Measurements from ENCODE around the gene TMEM235. TPM values are rescaled to one million over a fixed set of nuclear protein-coding genes. Genes with fewer than 3 reads are reported as not detected.

TMEM235 gene
- polyA plus RNA-seq, 1 of the 3 experiments (the other 2 are of a cell fraction), result not detected

- CTCF ChIA-PET, result interaction anchor here (0.6 to 8.9 kb wide), 84 partner anchors 8 to 708 kb away, joined by 3 to 196 read pairs (median 5); partner anchors contain the start of genes AFMID, PGS1, SOCS3 and SYNGR2
- TF ChIP-seq ZBTB33 (IDR thresholded peaks at IDR 0.05; ENCODE audit: borderline replicate concordance, low read depth) (no peak), IRF3 (IDR thresholded peaks at IDR 0.05; ENCODE audit: low read depth, low read length) (no peak), CHD2 (IDR thresholded peaks at IDR 0.05; ENCODE audit: low read length, partially characterized antibody) (peak; percentile 77), RXRA (IDR thresholded peaks at IDR 0.05; ENCODE audit: borderline replicate concordance, low read depth) (no peak), JUND (IDR thresholded peaks at IDR 0.05) (no peak), FOXM1 (IDR thresholded peaks at IDR 0.05; ENCODE audit: low read depth) (no peak), NFIC (IDR thresholded peaks at IDR 0.05; ENCODE audit: borderline replicate concordance) (no peak), MXI1 (IDR thresholded peaks at IDR 0.05; ENCODE audit: low read depth, low read length) (peak; percentile 61), SMC3 (IDR thresholded peaks at IDR 0.05; ENCODE audit: low read depth, low read length) (peak; percentile 99), RFX5 (IDR thresholded peaks at IDR 0.05; ENCODE audit: low read length) (no peak), RCOR1 (IDR thresholded peaks at IDR 0.05; ENCODE audit: low read length) (peak; percentile 46; the same call in 1 of the 2 replicates), EZH2phosphoT487 (IDR thresholded peaks at IDR 0.05; ENCODE audit: borderline replicate concordance, low read depth) (no peak), REST (IDR thresholded peaks at IDR 0.05; ENCODE audit: low read depth, low read length) (peak; percentile 56; the same call in 1 of the 2 replicates), GABPA (IDR thresholded peaks at IDR 0.05; ENCODE audit: low read depth) (no peak), RAD21 (IDR thresholded peaks at IDR 0.05; ENCODE audit: low read length) (peak; percentile 99), USF1 (IDR thresholded peaks at IDR 0.05; ENCODE audit: borderline replicate concordance, low read depth) (peak; percentile 44; the same call in 1 of the 2 replicates), PBX3 (IDR thresholded peaks at IDR 0.05) (no peak), FOSL2 (IDR thresholded peaks at IDR 0.05; ENCODE audit: borderline replicate concordance, low read depth) (no peak), TEAD4 (IDR thresholded peaks at IDR 0.05; ENCODE audit: borderline replicate concordance, insufficient read depth) (no peak), MEF2A (IDR thresholded peaks at IDR 0.05; ENCODE audit: borderline replicate concordance, low read depth) (no peak), EP300 (IDR thresholded peaks at IDR 0.05; ENCODE audit: borderline replicate concordance in 1 of 2, low read depth in 1 of 2, low read length in 1 of 2) (no peak), ELF1 (IDR thresholded peaks at IDR 0.05) (no peak)
- TF ChIP-seq, protein P1, sequence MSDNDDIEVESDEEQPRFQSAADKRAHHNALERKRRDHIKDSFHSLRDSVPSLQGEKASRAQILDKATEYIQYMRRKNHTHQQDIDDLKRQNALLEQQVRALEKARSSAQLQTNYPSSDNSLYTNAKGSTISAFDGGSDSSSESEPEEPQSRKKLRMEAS (IDR thresholded peaks at IDR 0.05; ENCODE audit: low read depth), result peak; percentile 86
These were observed 19.7 kb downstream of the TMEM235 start for GRCh38 chr17:78250891-78251772.

More at GRCh38 chr17:78250891-78251772, 19.7 kb downstream of the TMEM235 start:
- POLR2A ChIA-PET, result interaction anchor here (0.5 to 1.8 kb wide), 9 partner anchors 10 to 210 kb away, joined by 3 to 7 read pairs (median 4); no protein-coding TSS in a partner anchor
- H3K4me1 ChIP-seq (ENCODE audit: control insufficient read depth in 1 of 2, insufficient read depth in 2 of 2, low read depth in 1 of 2, low read length in 1 of 2), result peaks cover 0 to 63% of the 10 kb centered on the region in 2 experiments; a peak in 1 of 4 replicates
- H3K36me3 ChIP-seq (replicated peaks in 1 of 2; ENCODE audit: control insufficient read depth in 1 of 2, insufficient read depth in 2 of 2, low read length in 1 of 2), result no peaks in the 10 kb centered on the region
- H3K9ac ChIP-seq, result no peak overlapping the region
- no peaks in the 10 kb centered on the region for H3K79me2 ChIP-seq (ENCODE audit: insufficient read depth)
- H3K9me3 ChIP-seq, result no peaks in the 10 kb centered on the region
- peaks cover 7% of the 10 kb centered on the region for H3F3A ChIP-seq (replicated peaks; ENCODE audit: insufficient read depth)
- 0 out of 2 replicates have a peak overlapping the region, but pooled peaks have one; percentile 39 for H3K4me2 ChIP-seq
- peak; percentile 99 for DNase-seq
- no peaks in the 10 kb centered on the region for H3K9me2 ChIP-seq
- H3K27ac ChIP-seq (ENCODE audit: low read depth in 2 of 2, low read length in 1 of 2), result peak overlapping the region in 1 of 2 experiments; percentile 82; a peak in 2 of 4 replicates
- peak overlapping the region; percentile 10 to 40; a peak in 2 of 4 replicates for H3K4me3 ChIP-seq (ENCODE audit: low read depth in 2 of 2, low read length in 1 of 2)
- no peaks in the 10 kb centered on the region for H4K20me1 ChIP-seq (ENCODE audit: insufficient read depth)
- WGBS (ENCODE audit: low lambda C conversion rate), result 29% methylated on average over 23 of the region's 27 CpGs
- H3K27me3 ChIP-seq (ENCODE audit: insufficient read depth), result no peaks in the 10 kb centered on the region
- H2AFZ ChIP-seq (ENCODE audit: low read depth), result peak overlapping the region; percentile 64; the same call in 1 of the 2 replicates

Data from SK-N-SH (cell line).